Left ventricle myocardium inferior (tissue), 1 donor: ENCODE measurements around the gene TRIML2. TPM values are rescaled to one million over a fixed set of nuclear protein-coding genes. Genes with fewer than 3 reads are reported as not detected.
"Not testable (repeated sequence)": the region's sequence is repeated elsewhere in the genome, so short reads cannot be mapped to it uniquely, and the experiment has no call there.

Source experiments
- DNase-seq: peaks from one replicate; pipeline ENCODE4 v3.0.0-alpha.2; 2020
- H3K27ac ChIP-seq: fragments of 200-600 bp; replicated peaks from 2 replicates; pipeline ENCODE4 v1.8.0; 2021
- H3K27me3 ChIP-seq: fragments of 200-600 bp; 2 replicates; pipeline ENCODE4 v1.8.0; 2021; ENCODE audit warnings: low read depth
- H3K36me3 ChIP-seq: fragments of 200-600 bp; 2 replicates; pipeline ENCODE4 v1.8.0; 2021
- H3K4me1 ChIP-seq: fragments of 200-600 bp; 2 replicates; pipeline ENCODE4 v1.8.0; 2021
- H3K4me3 ChIP-seq: fragments of 200-600 bp; 2 replicates; pipeline ENCODE4 v1.8.0; 2021; ENCODE audit warnings: mild to moderate bottlenecking, moderate library complexity
- H3K9me3 ChIP-seq: fragments of 200-600 bp; replicated peaks from 2 replicates; pipeline ENCODE4 v1.8.0; 2021
- CTCF ChIP-seq: fragments of 200-600 bp; IDR thresholded peaks from 2 replicates; pipeline ENCODE4 v1.8.0; 2021; ENCODE audit warnings: antibody characterized with exemption, mild to moderate bottlenecking, borderline replicate concordance
- intact Hi-C: fragments of 100-400 bp; cut with micrococcal nuclease; formaldehyde crosslinking; loops from one replicate; pipeline ENCODE4 v1.11.0; 2022
- total RNA-seq: library from RNA; stranded (reverse); fragmentation: NEBNext Ultra II Directional; extraction: Animal tissue kit (Norgen Biotek cat#: 25700); gene quantifications from one replicate; pipeline ENCODE4 v1.2.1, GENCODE V29; 2021
- donor health status: DM: no; HTN: yes; CAD: no; lungs with severe emphysema.

Gene TRIML2
- total RNA-seq, 1 donor from 2014 or later: not detected

- TF ChIP-seq CTCF: no peak
- DNase-seq: no peak
- intact Hi-C loops: no loop called here
Measured at GRCh38 chr4:188061083-188061482, 48.3 kb downstream of the TRIML2 start.

GRCh38 chr4:188053302-188053701 is 56.1 kb downstream of the TRIML2 start:
- no peaks in the 10 kb centered on the region for H3K9me3 ChIP-seq
- H3K27me3 ChIP-seq: no peaks in the 10 kb centered on the region
- no peak for DNase-seq
- H3K4me3 ChIP-seq: no peak overlapping the region
- H3K27ac ChIP-seq: no peak overlapping the region
- no peak for TF ChIP-seq CTCF
- H3K4me1 ChIP-seq: no peaks in the 10 kb centered on the region
- no peaks in the 10 kb centered on the region for H3K36me3 ChIP-seq
- intact Hi-C loops: no loop called here

More at GRCh38 chr4:188061083-188061482, 48.3 kb downstream of the TRIML2 start:
- no peak overlapping the region for H3K27ac ChIP-seq
- no peak overlapping the region for H3K4me3 ChIP-seq
- no peaks in the 10 kb centered on the region for H3K4me1 ChIP-seq
- H3K27me3 ChIP-seq: no peaks in the 10 kb centered on the region
- H3K36me3 ChIP-seq: no peaks in the 10 kb centered on the region
- no peaks in the 10 kb centered on the region for H3K9me3 ChIP-seq

DNA sequence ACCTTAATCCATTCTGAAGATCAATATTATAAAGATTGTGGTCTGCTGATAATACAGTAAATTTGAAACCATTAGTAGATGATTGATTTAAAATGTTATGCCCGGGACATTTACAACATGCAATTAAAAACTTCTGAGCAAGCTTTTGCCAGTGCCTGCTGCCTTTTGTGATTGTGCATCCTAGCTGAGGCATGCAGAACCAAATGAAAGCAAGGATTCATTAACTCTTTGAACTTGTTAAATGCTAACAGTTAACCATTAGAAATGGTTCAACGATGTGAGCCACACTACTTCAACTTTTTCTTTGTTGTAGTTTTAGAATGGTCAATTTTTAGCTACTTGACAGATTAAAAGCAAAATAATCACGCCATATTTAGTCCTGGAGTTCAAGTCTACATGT is 62.7 kb downstream of the TRIML2 start:
- no peak overlapping the region for H3K4me3 ChIP-seq
- intact Hi-C loops: no loop called here
- TF ChIP-seq CTCF: no peak
- H3K27ac ChIP-seq: no peak overlapping the region
- no peak for DNase-seq
- H3K9me3 ChIP-seq: no peaks in the 10 kb centered on the region
- H3K4me1 ChIP-seq: no peaks in the 10 kb centered on the region
- H3K27me3 ChIP-seq: peaks cover 18% of the 10 kb centered on the region
- H3K36me3 ChIP-seq: no peaks in the 10 kb centered on the region

- intact Hi-C loops, H3K4me3 ChIP-seq, H3K4me1 ChIP-seq, H3K27ac ChIP-seq, DNase-seq, H3K9me3 ChIP-seq, H3K36me3 ChIP-seq: not testable (repeated sequence)
- H3K27me3 ChIP-seq: peaks cover 24% of the 10 kb centered on the region
Measured at GRCh38 chr4:188045461-188045860, 63.9 kb downstream of the TRIML2 start.

DNA sequence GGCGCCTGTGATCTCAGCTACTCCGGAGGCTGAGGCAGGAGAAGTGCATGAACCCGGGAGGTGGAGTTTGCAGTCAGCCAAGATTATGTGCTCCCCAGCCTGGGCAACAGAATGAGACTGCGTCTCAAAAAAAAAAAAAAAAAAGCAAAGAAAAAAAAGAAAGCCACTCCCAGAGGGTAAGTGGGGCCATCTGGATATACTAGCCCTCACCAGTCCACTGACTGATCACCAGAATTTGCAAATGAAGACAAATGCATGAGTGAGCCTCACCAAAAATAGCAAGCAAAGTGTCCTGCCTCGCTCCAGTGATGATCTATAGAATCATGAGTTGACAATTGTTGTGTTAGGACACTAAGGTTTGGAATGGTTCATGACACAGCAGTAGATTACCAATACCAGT is 66.2 kb downstream of the TRIML2 start:
- no peak for DNase-seq
- intact Hi-C loops: no loop called here
- Histone ChIP-seq H3K4me1 (no peaks in the 10 kb centered on the region), H3K9me3 (no peaks in the 10 kb centered on the region), H3K4me3 (no peak overlapping the region), H3K36me3 (no peaks in the 10 kb centered on the region), H3K27me3 (peaks cover 34% of the 10 kb centered on the region), H3K27ac (no peak overlapping the region)
- no peak for TF ChIP-seq CTCF

GRCh38 chr4:188042191-188042590 is 67.2 kb downstream of the TRIML2 start:
- intact Hi-C loops: no loop called here
- H3K27ac ChIP-seq: no peak overlapping the region

More at GRCh38 chr4:188042191-188042590, 67.2 kb downstream of the TRIML2 start:
- Histone ChIP-seq H3K4me1 (no peaks in the 10 kb centered on the region), H3K27me3 (peaks cover 30% of the 10 kb centered on the region), H3K9me3 (no peaks in the 10 kb centered on the region), H3K4me3 (no peak overlapping the region), H3K36me3 (no peaks in the 10 kb centered on the region)
- no peak for DNase-seq
- no peak for TF ChIP-seq CTCF
